Fibroblast of lung (primary cell): ENCODE measurements around the gene STAT3.

Experiments
- EZH2 ChIP-seq: IDR thresholded peaks from 2 replicates; pipeline ENCODE4 v1.5.1; 2012; ENCODE audit warnings: low read length, control low read depth, mild to moderate bottlenecking; ENCODE audit errors: missing control alignments
- TF ChIP-seq, protein P1 (sequence below), 2 donors: IDR thresholded peaks in 1 of 2; conservative IDR thresholded peaks in 1 of 2; 1 replicate in 1 of 2; 2 replicates in 1 of 2; pipeline ENCODE4 v1.5.1; 2011 to 2012; ENCODE audit warnings: low read length in 2 of 2, control low read depth in 1 of 2, inconsistent platforms in 1 of 2, low read depth in 1 of 2, mild to moderate bottlenecking in 1 of 2

DNA sequence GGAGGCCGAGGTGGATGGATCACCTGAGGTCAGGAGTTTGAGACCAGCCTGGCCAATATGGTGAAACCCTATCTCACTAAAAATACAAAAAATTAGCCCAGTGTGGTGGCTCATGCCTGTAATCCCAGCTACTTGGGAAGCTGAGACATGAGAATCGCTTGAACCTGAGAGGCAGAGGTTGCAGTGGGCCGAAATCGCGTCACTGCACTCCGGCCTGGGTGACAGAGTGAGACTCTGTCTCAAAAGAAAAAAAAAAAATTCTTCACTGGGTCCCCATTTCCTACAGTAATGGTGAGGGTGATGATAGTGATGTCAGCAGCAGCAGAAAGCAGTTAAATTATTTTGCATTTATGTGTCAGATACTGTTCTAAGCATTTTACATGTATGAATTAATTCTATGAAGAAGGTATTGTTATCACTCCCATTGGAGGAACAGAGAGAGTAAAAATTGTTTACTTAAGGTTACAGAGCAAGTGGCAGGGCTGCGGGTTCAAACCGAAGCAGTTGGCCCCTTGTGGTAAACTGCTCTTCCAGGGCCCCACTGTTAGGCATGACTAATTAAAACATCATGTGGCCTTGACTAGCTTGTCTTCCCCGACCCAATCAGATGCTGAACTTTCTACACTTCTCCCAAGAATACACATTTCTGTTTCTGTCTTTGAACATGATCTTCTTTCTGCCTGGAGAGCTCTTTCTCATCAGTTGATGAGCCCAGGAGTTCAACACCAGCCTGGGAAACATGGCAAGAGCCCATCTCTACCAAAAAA, 45.8 kb downstream of the STAT3 start:
- TF ChIP-seq, protein P1, sequence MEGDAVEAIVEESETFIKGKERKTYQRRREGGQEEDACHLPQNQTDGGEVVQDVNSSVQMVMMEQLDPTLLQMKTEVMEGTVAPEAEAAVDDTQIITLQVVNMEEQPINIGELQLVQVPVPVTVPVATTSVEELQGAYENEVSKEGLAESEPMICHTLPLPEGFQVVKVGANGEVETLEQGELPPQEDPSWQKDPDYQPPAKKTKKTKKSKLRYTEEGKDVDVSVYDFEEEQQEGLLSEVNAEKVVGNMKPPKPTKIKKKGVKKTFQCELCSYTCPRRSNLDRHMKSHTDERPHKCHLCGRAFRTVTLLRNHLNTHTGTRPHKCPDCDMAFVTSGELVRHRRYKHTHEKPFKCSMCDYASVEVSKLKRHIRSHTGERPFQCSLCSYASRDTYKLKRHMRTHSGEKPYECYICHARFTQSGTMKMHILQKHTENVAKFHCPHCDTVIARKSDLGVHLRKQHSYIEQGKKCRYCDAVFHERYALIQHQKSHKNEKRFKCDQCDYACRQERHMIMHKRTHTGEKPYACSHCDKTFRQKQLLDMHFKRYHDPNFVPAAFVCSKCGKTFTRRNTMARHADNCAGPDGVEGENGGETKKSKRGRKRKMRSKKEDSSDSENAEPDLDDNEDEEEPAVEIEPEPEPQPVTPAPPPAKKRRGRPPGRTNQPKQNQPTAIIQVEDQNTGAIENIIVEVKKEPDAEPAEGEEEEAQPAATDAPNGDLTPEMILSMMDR (conservative IDR thresholded peaks at IDR 0.05 in 1 of 2, IDR thresholded peaks at IDR 0.05 in 1 of 2; ENCODE audit: low read depth in 1 of 2, low read length in 2 of 2), result no peak
- no peak for TF ChIP-seq EZH2
